Sigmoid colon (tissue), 4 donors: ENCODE data around the gene ERAL1.

Experiments
- CTCF ChIP-seq, 4 experiments: fragments of 450-650 bp in 3 of 4; fragments of 200-600 bp in 1 of 4; IDR thresholded peaks; one replicate each; pipeline ENCODE4 v1.5.1; 2016 to 2019; ENCODE audit warnings: antibody characterized with exemption in 4 of 4, mild to moderate bottlenecking in 3 of 4, moderate library complexity in 2 of 4
- POLR2A ChIP-seq, 2 donors: fragments of 450-650 bp; IDR thresholded peaks; one replicate each; pipeline ENCODE4 v1.6.1; 2016; ENCODE audit warnings: antibody characterized with exemption in 2 of 2, mild to moderate bottlenecking in 2 of 2, moderate library complexity in 2 of 2
- POLR2AphosphoS5 ChIP-seq, 4 donors: sonication (generic); formaldehyde crosslinking; IDR thresholded peaks; one replicate each; pipeline ENCODE4 v1.6.1; 2017; ENCODE audit warnings: antibody characterized with exemption in 4 of 4

DNA sequence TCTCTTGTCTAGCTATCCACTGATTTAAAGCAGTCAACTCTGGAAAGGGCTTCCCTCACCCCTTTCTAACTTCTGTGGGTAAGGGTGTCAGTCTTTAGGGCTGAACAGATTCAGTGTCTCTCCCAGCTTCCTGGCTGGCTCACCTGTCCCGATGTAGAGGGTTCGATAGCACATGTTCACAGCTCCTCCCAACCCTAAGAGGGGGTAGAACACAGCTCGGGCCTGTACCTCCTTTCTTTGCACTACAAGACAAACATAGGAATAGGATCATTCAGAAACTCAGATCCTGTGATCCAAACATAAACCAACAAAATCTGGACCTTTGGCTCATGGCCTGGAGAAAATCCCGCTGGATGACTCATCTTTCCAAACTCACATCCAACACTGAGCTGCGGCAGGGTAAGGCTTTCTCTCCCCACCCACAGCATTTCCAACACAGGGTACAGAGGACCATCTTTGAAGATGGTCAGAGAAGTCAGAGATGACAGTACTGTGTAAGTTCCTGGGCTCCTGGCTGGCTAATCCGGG lies 53.9 kb downstream of the ERAL1 start:
- no peak for TF ChIP-seq CTCF (IDR thresholded peaks at IDR 0.05)
- no peak for TF ChIP-seq POLR2A (IDR thresholded peaks at IDR 0.05)
- peak in 2 of 4 donors; percentile 20 to 63 for TF ChIP-seq POLR2AphosphoS5 (IDR thresholded peaks at IDR 0.05)
